Dedifferentiated amniotic fluid mesenchymal stem cell (primary cell): ENCODE results near the gene IL11RA.
A peak's percentile ranks its signal among the peaks of the same experiment; 100 is the strongest.

Source experiments
- DNase-seq: peaks from one replicate; pipeline ENCODE4 v3.0.0-alpha.2; 2016; ENCODE audit errors: extremely low spot score

IL11RA gene

GRCh38 chr9:34686231-34686630 is 34.2 kb downstream of the IL11RA start:
- DNase-seq, result no peak

GRCh38 chr9:34686732-34687131 is 34.7 kb downstream of the IL11RA start:
- no peak for DNase-seq

DNA sequence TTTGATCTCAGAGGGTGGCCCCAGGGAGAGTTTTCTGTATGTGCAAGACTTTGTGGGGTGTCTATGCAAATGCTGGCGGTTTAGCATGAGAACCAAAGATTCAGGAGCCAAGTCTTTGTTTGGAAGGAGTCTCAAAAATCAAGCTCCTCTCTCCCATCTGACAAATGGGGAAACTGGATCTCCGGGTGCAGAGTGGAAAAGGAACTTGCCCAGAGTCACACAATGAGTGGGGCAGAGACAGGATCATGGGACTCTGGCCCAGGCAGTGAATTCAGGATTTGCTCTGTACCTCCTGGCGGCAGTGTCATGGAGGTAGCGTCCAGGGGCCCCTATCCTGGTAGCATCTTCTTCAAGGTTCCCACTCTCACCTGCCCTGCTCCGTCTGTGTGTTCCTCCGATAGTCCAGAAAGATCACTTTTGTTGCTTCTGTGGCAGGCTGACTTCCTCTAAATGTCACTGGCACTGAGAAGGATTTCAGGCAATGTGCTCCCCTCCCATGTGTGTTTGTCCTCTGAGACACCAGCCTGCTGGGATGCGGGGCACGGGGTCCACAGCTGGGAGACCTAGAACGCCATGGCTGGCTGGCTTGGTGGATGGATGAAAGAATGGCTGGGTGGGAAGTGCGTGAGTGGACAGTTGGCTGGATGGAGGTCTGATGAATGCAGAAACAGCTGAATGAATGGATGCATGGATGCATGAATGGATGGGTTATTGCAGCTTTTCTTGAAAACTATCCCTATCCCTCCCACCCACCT is 35.5 kb downstream of the IL11RA start:
- no peak for DNase-seq

DNA sequence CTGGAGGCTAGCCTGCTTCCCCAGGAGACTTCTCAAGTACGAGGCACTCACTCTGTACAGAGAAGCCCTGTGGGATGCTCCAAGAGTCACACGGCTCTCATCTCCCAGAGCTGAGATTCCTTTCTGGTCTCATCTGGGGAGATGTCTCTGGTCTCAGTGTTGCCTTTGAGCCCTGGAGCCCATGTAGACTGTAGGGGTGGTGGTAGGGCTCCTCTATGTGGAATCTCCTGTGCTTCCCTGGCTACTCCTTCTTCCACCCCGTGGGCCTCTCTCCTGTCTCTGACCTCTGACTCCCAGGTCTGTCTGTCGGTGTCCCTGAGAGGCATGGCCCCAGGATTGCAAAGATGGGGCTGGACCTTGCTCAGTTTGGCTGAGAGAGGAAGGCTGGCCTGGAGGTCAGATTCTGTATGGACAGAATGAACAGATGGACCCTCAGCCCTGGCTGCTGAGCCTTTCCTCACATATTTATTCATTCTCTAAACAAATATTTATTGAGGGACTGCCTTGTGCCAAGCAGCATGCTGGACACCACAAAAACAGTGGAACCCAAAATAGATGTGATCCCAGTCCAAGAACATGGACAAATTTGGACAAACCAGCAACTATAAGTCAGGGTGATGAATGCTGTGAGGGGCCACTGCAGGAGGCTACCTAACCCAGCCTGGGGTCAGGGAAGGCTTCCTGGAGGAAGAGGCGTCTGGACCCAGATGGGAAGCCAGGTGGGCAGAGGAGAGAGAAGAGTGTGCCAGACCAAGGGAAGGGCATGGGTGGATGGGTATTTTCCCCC is 36.5 kb downstream of the IL11RA start:
- DNase-seq, result no peak

GRCh38 chr9:34689116-34689470 is 37.1 kb downstream of the IL11RA start:
- no peak for DNase-seq

DNA sequence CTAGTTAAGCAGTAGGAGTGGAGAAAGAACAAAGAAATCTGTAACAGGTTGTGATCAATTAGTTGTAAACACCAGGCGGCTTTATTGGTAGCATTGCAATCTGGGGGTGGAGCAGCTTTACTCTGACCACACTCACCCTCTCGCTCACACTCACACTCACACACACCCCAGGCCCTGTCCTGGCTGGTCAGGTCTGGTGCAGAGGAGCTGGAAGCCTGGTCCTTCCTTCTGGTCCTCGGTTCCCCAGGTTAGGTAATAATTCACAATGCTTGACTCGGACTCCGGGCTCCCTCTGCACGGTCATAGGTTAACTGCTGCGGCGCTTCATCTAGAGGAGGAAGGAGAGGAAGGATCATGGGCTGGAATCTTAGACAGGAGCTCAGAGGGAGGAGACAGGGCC is 37.5 kb downstream of the IL11RA start:
- no peak for DNase-seq

GRCh38 chr9:34690983-34691935 is 39.3 kb downstream of the IL11RA start, which contains the start of gene CCL19:
TSS of gene CCL19 (minus strand) at chr9:34691276. CDS start at chr9:34691139, 137 bp downstream.
- DNase-seq, result no peak

DNA sequence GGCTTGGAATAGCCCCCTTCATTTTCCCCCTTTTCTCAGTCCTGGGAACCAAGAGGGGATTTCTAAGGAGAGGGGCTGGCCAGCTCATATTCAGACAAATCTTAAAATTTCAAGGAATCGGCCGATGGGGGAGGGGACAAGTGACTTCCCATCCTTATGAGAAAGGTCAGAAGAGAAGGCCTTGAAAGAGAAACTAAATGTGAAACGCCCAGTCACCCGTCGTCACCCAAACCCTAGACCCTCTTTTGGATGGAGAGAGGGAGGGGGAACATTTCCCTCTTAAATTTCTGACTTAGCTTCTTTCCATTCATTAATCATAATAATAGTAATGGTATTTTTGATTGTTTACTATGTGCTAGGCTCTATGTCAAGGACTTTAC is 39.9 kb downstream of the IL11RA start:
- DNase-seq, result no peak

DNA sequence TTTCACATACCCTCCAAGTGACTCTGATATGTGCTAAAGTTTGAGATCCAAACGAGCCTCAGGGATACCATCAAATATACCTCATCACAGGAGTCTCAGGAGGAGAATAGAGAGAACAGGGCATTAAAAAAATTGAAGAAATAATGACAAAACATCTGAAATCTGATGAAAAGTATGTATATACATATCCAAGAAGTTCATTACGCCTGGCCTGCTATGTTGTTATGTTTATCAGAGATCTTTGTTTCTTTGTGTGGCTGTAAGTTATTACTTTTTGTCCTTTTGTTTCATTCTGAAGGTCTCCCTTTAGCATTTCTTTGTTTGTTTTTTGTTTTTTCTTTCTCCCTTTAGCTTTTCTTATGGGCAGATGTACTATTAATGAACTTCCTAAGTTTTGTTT is 41.6 kb downstream of the IL11RA start:
- no peak for DNase-seq

DNA sequence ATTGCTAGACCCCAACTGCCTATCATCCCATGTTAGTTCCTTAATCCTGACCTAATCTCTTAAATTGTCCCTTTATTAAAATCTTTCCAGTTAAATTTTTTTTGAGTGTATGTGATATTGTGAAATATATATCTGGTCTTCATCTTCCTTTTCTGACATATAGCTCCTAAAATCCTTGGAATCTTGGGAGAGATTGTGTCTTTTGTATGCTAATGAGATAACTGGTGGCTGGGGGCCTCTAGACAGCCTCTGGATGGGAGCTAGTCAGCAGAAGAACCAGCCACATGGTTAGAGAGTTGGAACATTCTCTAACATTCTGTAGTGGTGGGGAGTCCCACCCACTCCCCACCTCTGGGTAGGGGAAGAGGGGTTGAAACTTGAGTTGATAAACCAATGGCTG is 42.8 kb downstream of the IL11RA start:
- no peak for DNase-seq

DNA sequence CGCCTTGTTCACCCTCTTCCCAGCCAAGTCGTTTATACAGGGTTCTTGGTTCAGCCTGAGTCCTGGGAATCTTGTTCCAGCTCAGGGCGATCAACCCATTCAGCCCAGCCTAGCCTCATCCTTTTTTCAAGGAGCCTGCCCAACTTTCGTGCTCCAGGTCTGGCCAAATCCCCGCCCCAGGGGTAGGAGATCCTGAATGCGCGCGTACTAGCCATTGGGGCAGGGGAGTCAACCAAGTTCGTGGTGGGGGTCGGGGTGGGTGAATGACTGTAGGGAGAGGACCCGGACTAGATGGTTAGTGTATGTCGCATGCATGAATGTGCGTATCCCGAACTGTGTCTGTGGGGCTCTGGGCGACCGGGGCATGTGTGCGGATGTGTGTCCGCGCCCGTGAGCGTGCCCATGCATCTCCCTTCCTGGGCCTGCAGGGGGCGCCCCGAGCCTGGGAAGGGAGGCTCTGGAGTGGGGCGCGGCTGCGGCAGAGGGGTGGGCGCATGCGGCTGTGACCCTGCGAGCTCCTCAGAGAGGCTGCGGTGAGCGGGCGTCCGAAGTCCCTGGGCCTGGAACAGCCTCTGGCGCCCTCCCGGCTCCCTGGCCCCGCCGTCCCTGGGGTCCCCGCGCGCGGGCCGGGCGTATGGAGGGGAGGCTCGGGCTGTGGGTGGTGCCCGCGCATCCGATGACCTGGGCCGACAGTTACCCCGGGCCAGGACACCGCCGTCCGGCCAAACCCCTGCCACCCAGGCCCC is 49.2 kb downstream of the IL11RA start:
- peak; percentile 31 for DNase-seq

- peak; percentile 81 for DNase-seq
Measured at GRCh38 chr9:34701769-34702736, 50.1 kb downstream of the IL11RA start.

DNA sequence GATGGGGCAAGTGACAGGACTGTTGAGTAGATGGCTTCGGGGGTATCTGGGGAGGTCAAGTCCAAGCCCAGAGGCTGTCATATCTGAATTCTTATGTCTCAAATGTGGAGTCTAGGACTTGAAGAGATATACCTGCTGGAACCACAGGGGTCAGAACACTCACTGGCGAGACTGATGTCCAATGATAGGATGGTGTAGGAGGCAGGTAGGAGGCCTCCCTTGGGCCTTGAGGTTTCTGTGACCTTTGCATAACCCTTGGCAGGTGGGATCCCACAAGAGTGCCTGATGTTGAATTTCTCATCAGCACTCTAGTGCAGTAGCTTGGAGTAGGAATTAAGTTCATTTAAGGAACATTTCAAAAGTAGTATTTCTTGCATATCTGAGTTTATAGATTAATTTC is 55.1 kb downstream of the IL11RA start:
- no peak for DNase-seq

- DNase-seq, result no peak
Measured at GRCh38 chr9:34709196-34709978, 57.4 kb downstream of the IL11RA start.

- DNase-seq, result no peak
Measured at GRCh38 chr9:34710023-34710422, 58.0 kb downstream of the IL11RA start, which contains the start of gene CCL21. TSS of gene CCL21 (minus strand) at chr9:34710136. CDS start at chr9:34710066, 70 bp downstream.
